ENCODE data around the gene KPNA2. TPM values are rescaled to one million over a fixed set of nuclear protein-coding genes. Genes with fewer than 3 reads are reported as not detected.
A peak's percentile ranks its signal among the peaks of the same experiment; 100 is the strongest.

KPNA2 gene
- total and polyA plus RNA-seq, 10 of the 15 experiments (the other 5 are each of a cell fraction or from before 2014, with no cell fraction given) = 202 to 731 (median 283) TPM

DNA sequence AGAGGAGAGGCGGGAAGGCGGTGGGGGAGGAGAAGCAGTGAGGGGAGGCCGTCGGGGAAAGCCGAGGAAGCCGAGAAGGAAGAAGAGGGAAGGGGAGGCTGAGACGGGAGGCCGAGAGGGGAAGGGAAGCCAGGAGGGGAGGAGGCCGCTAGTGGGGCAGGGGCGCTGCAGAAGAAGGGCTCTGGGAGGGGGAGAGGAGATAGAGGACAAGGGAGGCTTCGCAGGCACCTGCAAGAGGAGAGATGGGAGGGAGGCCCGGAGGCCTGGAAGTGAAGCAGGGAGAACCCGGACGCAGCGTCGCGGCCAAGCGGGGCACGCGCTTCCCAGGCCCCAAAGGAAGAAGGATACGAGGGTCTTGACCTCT, 41.6 kb upstream of the KPNA2 start (continued):
- TF ChIP-seq, protein P1, sequence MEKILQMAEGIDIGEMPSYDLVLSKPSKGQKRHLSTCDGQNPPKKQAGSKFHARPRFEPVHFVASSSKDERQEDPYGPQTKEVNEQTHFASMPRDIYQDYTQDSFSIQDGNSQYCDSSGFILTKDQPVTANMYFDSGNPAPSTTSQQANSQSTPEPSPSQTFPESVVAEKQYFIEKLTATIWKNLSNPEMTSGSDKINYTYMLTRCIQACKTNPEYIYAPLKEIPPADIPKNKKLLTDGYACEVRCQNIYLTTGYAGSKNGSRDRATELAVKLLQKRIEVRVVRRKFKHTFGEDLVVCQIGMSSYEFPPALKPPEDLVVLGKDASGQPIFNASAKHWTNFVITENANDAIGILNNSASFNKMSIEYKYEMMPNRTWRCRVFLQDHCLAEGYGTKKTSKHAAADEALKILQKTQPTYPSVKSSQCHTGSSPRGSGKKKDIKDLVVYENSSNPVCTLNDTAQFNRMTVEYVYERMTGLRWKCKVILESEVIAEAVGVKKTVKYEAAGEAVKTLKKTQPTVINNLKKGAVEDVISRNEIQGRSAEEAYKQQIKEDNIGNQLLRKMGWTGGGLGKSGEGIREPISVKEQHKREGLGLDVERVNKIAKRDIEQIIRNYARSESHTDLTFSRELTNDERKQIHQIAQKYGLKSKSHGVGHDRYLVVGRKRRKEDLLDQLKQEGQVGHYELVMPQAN (conservative IDR thresholded peaks at IDR 0.05) = no peak
- TF ChIP-seq NFYA (IDR thresholded peaks at IDR 0.05; ENCODE audit: borderline replicate concordance, low read depth, low read length) (no peak), CHD2 (IDR thresholded peaks at IDR 0.05; ENCODE audit: borderline replicate concordance, low read depth, low read length) (0 out of 2 replicates have a peak, but pooled peaks have one; percentile 19), HDGF (IDR thresholded peaks at IDR 0.05) (peak; percentile 95), MEF2B (IDR thresholded peaks at IDR 0.05; ENCODE audit: partially characterized antibody, poor library complexity, severe bottlenecking) (no peak), POLR2AphosphoS2 (IDR thresholded peaks at IDR 0.05; ENCODE audit: low read depth, low read length) (no peak), KAT2A (conservative IDR thresholded peaks at IDR 0.05; ENCODE audit: control insufficient read depth, low read depth, low read length) (no peak), IKZF1 (conservative IDR thresholded peaks at IDR 0.05) (peak; percentile 37), CTCF (IDR thresholded peaks at IDR 0.05 in 2 of 3, conservative IDR thresholded peaks at IDR 0.05 in 1 of 3; ENCODE audit: control insufficient read depth in 2 of 3, extremely low read depth in 1 of 3, insufficient read depth in 1 of 3, low read depth in 3 of 3, low read length in 3 of 3) (no peak), CREB1 (IDR thresholded peaks at IDR 0.05; ENCODE audit: low read depth) (no peak), SUZ12 (IDR thresholded peaks at IDR 0.05; ENCODE audit: unreplicated experiment) (no peak)

Measured in GM12878 (cell line).